SK-N-SH treated with all-trans-retinoic acid at 6 μM for 48 hours (cell line): ENCODE results near the gene DHCR7.

Source experiments
- BACH2 ChIP-seq: fragments of 250-450 bp; sonication (Bioruptor Pico); IDR thresholded peaks from 2 replicates; pipeline ENCODE4 v1.9.0; 2021; ENCODE audit warnings: mild to moderate bottlenecking, borderline replicate concordance
- GLIS3 ChIP-seq: fragments of 250-450 bp; sonication (Bioruptor Pico); IDR thresholded peaks from 2 replicates; pipeline ENCODE4 v1.5.0; 2020; ENCODE audit warnings: mild to moderate bottlenecking, moderate library complexity
- ISL1 ChIP-seq: fragments of 250-450 bp; sonication (Bioruptor Pico); IDR thresholded peaks from 2 replicates; pipeline ENCODE4 v2.1.2; 2022; ENCODE audit warnings: mild to moderate bottlenecking, moderate library complexity
- PPARA ChIP-seq: fragments of 250-450 bp; sonication (Bioruptor Pico); IDR thresholded peaks from 2 replicates; pipeline ENCODE4 v1.5.0; 2020; ENCODE audit warnings: mild to moderate bottlenecking, borderline replicate concordance
- RARB ChIP-seq: fragments of 250-450 bp; sonication (Bioruptor Pico); IDR thresholded peaks from 2 replicates; pipeline ENCODE4 v1.8.0; 2021; ENCODE audit warnings: mild to moderate bottlenecking, moderate library complexity
- SNAI2 ChIP-seq: fragments of 250-450 bp; sonication (Bioruptor Pico); IDR thresholded peaks from 2 replicates; pipeline ENCODE4 v1.5.0; 2020; ENCODE audit warnings: mild to moderate bottlenecking, moderate library complexity
- TOX ChIP-seq: fragments of 250-450 bp; sonication (Bioruptor Pico); IDR thresholded peaks from 2 replicates; pipeline ENCODE4 v1.8.0; 2021; ENCODE audit warnings: mild to moderate bottlenecking, moderate library complexity, borderline replicate concordance
- ZFP30 ChIP-seq: fragments of 450-650 bp; formaldehyde crosslinking; IDR thresholded peaks from 2 replicates; pipeline ENCODE4 v1.5.0; 2022; ENCODE audit warnings: mild to moderate bottlenecking, moderate library complexity
- ZNF70 ChIP-seq: fragments of 450-650 bp; formaldehyde crosslinking; IDR thresholded peaks from 2 replicates; pipeline ENCODE4 v1.5.0; 2020; ENCODE audit warnings: mild to moderate bottlenecking, moderate library complexity
- TF ChIP-seq, protein P1 (sequence below): fragments of 250-450 bp; sonication (Bioruptor Pico); IDR thresholded peaks from 2 replicates; pipeline ENCODE4 v1.8.0; 2020; ENCODE audit warnings: mild to moderate bottlenecking, moderate library complexity, borderline replicate concordance
- TF ChIP-seq, protein P2 (sequence below): fragments of 250-450 bp; sonication (Bioruptor Pico); IDR thresholded peaks from 2 replicates; pipeline ENCODE4 v1.5.1; 2020; ENCODE audit warnings: low read depth, mild to moderate bottlenecking, moderate library complexity

DNA sequence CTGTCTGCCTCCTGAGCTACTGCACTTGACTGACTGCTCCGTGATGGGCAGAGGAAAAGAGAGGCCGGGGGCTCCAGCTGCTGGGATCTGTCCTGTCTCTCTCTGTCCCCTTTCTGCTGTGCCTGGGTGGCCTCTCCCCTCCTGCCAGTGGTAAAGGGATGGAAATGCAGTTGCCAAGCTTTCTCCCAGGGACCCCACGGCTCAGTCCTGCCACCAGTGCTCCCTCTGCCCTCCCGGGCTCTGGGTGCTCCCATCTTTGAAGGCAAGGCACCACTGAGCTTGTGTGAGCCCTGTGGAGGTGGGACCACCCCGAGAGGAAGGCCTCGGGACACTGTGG, 36.8 kb upstream of the DHCR7 start:
- TF ChIP-seq GLIS3 (CRISPR knock-in tag) (no peak), RARB (CRISPR knock-in tag) (no peak), ISL1 (CRISPR knock-in tag) (no peak), BACH2 (no peak), PPARA (CRISPR knock-in tag) (no peak), ZNF70 (CRISPR knock-in tag) (no peak), ZFP30 (CRISPR knock-in tag) (no peak), SNAI2 (CRISPR knock-in tag) (no peak), TOX (CRISPR knock-in tag) (no peak)
- TF ChIP-seq, protein P1, sequence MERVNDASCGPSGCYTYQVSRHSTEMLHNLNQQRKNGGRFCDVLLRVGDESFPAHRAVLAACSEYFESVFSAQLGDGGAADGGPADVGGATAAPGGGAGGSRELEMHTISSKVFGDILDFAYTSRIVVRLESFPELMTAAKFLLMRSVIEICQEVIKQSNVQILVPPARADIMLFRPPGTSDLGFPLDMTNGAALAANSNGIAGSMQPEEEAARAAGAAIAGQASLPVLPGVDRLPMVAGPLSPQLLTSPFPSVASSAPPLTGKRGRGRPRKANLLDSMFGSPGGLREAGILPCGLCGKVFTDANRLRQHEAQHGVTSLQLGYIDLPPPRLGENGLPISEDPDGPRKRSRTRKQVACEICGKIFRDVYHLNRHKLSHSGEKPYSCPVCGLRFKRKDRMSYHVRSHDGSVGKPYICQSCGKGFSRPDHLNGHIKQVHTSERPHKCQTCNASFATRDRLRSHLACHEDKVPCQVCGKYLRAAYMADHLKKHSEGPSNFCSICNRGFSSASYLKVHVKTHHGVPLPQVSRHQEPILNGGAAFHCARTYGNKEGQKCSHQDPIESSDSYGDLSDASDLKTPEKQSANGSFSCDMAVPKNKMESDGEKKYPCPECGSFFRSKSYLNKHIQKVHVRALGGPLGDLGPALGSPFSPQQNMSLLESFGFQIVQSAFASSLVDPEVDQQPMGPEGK: no peak
- TF ChIP-seq, protein P2, sequence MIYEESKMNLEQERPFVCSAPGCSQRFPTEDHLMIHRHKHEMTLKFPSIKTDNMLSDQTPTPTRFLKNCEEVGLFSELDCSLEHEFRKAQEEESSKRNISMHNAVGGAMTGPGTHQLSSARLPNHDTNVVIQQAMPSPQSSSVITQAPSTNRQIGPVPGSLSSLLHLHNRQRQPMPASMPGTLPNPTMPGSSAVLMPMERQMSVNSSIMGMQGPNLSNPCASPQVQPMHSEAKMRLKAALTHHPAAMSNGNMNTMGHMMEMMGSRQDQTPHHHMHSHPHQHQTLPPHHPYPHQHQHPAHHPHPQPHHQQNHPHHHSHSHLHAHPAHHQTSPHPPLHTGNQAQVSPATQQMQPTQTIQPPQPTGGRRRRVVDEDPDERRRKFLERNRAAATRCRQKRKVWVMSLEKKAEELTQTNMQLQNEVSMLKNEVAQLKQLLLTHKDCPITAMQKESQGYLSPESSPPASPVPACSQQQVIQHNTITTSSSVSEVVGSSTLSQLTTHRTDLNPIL (CRISPR knock-in tag): no peak
